CD8-positive, alpha-beta memory T cell (primary cell): ENCODE measurements around the gene NDUFA5. TPM values are rescaled to one million over a fixed set of nuclear protein-coding genes. Genes with fewer than 3 reads are reported as not detected.

Experiments
- CTCF ChIA-PET: fragments of 350-600 bp; sonication (Branson Sonifier 250); formaldehyde crosslinking; loops from one replicate; lab custom pipeline; 2021; ENCODE audit warnings: antibody characterized with exemption; lab: Charles Lee
- POLR2A ChIA-PET: fragments of 350-600 bp; sonication (Branson Sonifier 250); formaldehyde crosslinking; loops from one replicate; lab custom pipeline; 2021; ENCODE audit warnings: antibody characterized with exemption; lab: Charles Lee
- DNase-seq, 5 donors: peaks; one replicate each; pipeline versions ENCODE4 v3.0.0 to v3.0.0-alpha.2; 2020 to 2022; ENCODE audit warnings: mixed read lengths in 1 of 5
- H3K27ac ChIP-seq: one replicate; pipeline ENCODE4 v1.7.0; 2013; ENCODE audit warnings: low read depth, mild to moderate bottlenecking, low read length, moderate library complexity
- H3K27me3 ChIP-seq: 2 replicates; pipeline ENCODE4 v1.7.0; 2013; ENCODE audit warnings: low read length, mild to moderate bottlenecking; ENCODE audit not compliant: insufficient read depth, poor library complexity, severe bottlenecking
- H3K36me3 ChIP-seq: 2 replicates; pipeline ENCODE4 v1.7.0; 2013; ENCODE audit warnings: mild to moderate bottlenecking, low read length, moderate library complexity; ENCODE audit not compliant: insufficient read depth
- H3K4me1 ChIP-seq: 2 replicates; pipeline ENCODE4 v1.7.0; 2013; ENCODE audit warnings: mild to moderate bottlenecking, low read length, moderate library complexity; ENCODE audit not compliant: insufficient read depth
- H3K4me3 ChIP-seq: 2 replicates; pipeline ENCODE4 v1.7.0; 2013; ENCODE audit warnings: mild to moderate bottlenecking, low read length
- H3K9me3 ChIP-seq: 2 replicates; pipeline ENCODE4 v1.7.0; 2013; ENCODE audit warnings: mild to moderate bottlenecking, low read length
- H3K27ac Mint-ChIP-seq, 8 donors: one replicate each; pipeline ENCODE4 v1.8.0; 2020 to 2021; ENCODE audit warnings: mixed read lengths in 8 of 8, mild to moderate bottlenecking in 6 of 8, inconsistent platforms in 3 of 8, moderate library complexity in 3 of 8
- H3K27me3 Mint-ChIP-seq, 2 donors: one replicate each; pipeline ENCODE4 v1.8.0; 2020 to 2021; ENCODE audit warnings: mixed read lengths in 2 of 2, mild to moderate bottlenecking in 1 of 2, moderate library complexity in 1 of 2
- H3K36me3 Mint-ChIP-seq, 3 donors: one replicate each; pipeline ENCODE4 v1.8.0; 2020 to 2021; ENCODE audit warnings: mixed read lengths in 3 of 3, inconsistent platforms in 1 of 3, mild to moderate bottlenecking in 1 of 3
- H3K4me1 Mint-ChIP-seq, 3 donors: one replicate each; pipeline ENCODE4 v1.8.0; 2020 to 2021; ENCODE audit warnings: mixed read lengths in 3 of 3, inconsistent platforms in 1 of 3, mild to moderate bottlenecking in 1 of 3
- H3K4me3 Mint-ChIP-seq, 7 donors: one replicate each; pipeline ENCODE4 v1.8.0; 2020 to 2021; ENCODE audit warnings: mixed read lengths in 7 of 7, mild to moderate bottlenecking in 6 of 7, moderate library complexity in 4 of 7, inconsistent platforms in 2 of 7
- H3K9me3 Mint-ChIP-seq, 5 donors: one replicate each; pipeline ENCODE4 v1.8.0; 2020 to 2022; ENCODE audit warnings: mixed read lengths in 5 of 5, mild to moderate bottlenecking in 3 of 5, moderate library complexity in 2 of 5, inconsistent platforms in 1 of 5
- polyA plus RNA-seq: library from polyadenylated mRNA; unstranded; fragments of 300-500 nt; fragmentation: Illumina TruSeq; gene quantifications from one replicate; pipeline ENCODE4 v1.2.3, GENCODE V29; 2021
- total RNA-seq, 2 experiments: library from RNA; stranded (reverse); gene quantifications; one replicate each; pipeline ENCODE4 v1.2.3, GENCODE V29; 2021

Gene NDUFA5
- total and polyA plus RNA-seq, 3 experiments from 2014 or later = 61.3 to 80.2 (median 66.3) TPM

- H3K4me1 ChIP-seq = no peaks in the 10 kb centered on the region
- H3K27me3 ChIP-seq = peaks cover 6% of the 10 kb centered on the region
- H3K27me3 Mint-ChIP-seq = peaks cover 16 to 60% of the 10 kb centered on the region in 2 donors
- CTCF ChIA-PET = no interaction called here
- DNase-seq = no peak
- H3K4me3 Mint-ChIP-seq = no peak overlapping the region
- no peaks in the 10 kb centered on the region for H3K36me3 ChIP-seq
- H3K4me1 Mint-ChIP-seq = peaks cover 0 to 4% (median 2%) of the 10 kb centered on the region in 3 donors
- no peak overlapping the region for H3K4me3 ChIP-seq
- H3K27ac ChIP-seq = no peak overlapping the region
- H3K9me3 ChIP-seq = no peaks in the 10 kb centered on the region
- H3K9me3 Mint-ChIP-seq = no peaks in the 10 kb centered on the region
- H3K27ac Mint-ChIP-seq = no peak overlapping the region
- no peaks in the 10 kb centered on the region for H3K36me3 Mint-ChIP-seq
- POLR2A ChIA-PET = no interaction called here
Observed at GRCh38 chr7:123498601-123499000, 59.0 kb downstream of the NDUFA5 start.

- Mint-ChIP-seq H3K27ac (no peak overlapping the region), H3K36me3 (no peaks in the 10 kb centered on the region), H3K4me3 (no peak overlapping the region), H3K9me3 (no peaks in the 10 kb centered on the region), H3K27me3 (peaks cover 16 to 60% of the 10 kb centered on the region in 2 donors), H3K4me1 (peaks cover 0 to 4% (median 2%) of the 10 kb centered on the region in 3 donors)
- Histone ChIP-seq H3K4me1 (no peaks in the 10 kb centered on the region), H3K9me3 (no peaks in the 10 kb centered on the region), H3K27me3 (peaks cover 6% of the 10 kb centered on the region), H3K4me3 (no peak overlapping the region), H3K36me3 (no peaks in the 10 kb centered on the region), H3K27ac (no peak overlapping the region)
- ChIA-PET POLR2A (no interaction called here), CTCF (interaction anchor here (1.5 kb wide), 1 partner anchor 37 kb away, joined by 7 read pairs; no protein-coding TSS in a partner anchor)
- DNase-seq = no peak
Observed at GRCh38 chr7:123498031-123498430, 59.6 kb downstream of the NDUFA5 start.

- peak in 2 of 5 donors; percentile 9 to 27 for DNase-seq
- Mint-ChIP-seq H3K9me3 (peaks cover 0 to 2% (median 0%) of the 10 kb centered on the region in 5 donors), H3K27ac (no peak overlapping the region), H3K27me3 (peaks cover 3 to 38% of the 10 kb centered on the region in 2 donors), H3K4me3 (no peak overlapping the region), H3K36me3 (no peaks in the 10 kb centered on the region), H3K4me1 (peaks cover 0 to 4% (median 2%) of the 10 kb centered on the region in 3 donors)
- H3K27ac ChIP-seq = no peak overlapping the region
- H3K27me3 ChIP-seq = peaks cover 6% of the 10 kb centered on the region
- CTCF ChIA-PET = interaction anchor here (0.7 to 2.5 kb wide), 16 partner anchors 9 to 375 kb away, joined by 3 to 14 read pairs (median 4); partner anchors contain the start of genes IQUB and NDUFA5
- H3K36me3 ChIP-seq = no peaks in the 10 kb centered on the region
- POLR2A ChIA-PET = no interaction called here
- H3K4me1 ChIP-seq = no peaks in the 10 kb centered on the region
- no peaks in the 10 kb centered on the region for H3K9me3 ChIP-seq
- no peak overlapping the region for H3K4me3 ChIP-seq
Observed at GRCh38 chr7:123494193-123494796, 63.3 kb downstream of the NDUFA5 start.

DNA sequence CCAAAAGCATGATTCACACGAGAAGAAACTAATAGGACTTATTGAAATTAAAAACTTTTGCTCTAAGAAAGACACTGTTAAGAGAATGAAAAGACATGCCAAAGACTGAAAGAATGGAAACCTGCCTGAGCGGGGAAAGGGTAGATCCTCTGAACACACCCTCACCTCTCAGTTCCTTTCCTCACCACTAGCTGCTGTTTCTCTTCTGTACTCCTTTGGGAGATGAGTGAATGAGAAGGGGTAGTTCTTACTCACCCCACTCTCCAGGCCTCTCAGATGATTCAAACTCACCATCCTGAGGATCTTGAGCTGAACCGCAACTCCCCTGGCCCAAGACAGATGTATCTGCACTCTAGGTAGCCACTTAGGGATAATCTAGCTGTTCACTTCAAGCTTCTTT, 65.1 kb downstream of the NDUFA5 start:
- CTCF ChIA-PET = no interaction called here

More for the DNA sequence above, 65.1 kb downstream of the NDUFA5 start:
- H3K9me3 Mint-ChIP-seq = peaks cover 0 to 2% (median 0%) of the 10 kb centered on the region in 5 donors
- no peak for DNase-seq
- peak overlapping the region in 1 of 8 donors; percentile 48 for H3K27ac Mint-ChIP-seq
- Histone ChIP-seq H3K27me3 (peaks cover under 1% of the 10 kb centered on the region), H3K4me3 (no peak overlapping the region), H3K27ac (no peak overlapping the region), H3K36me3 (no peaks in the 10 kb centered on the region), H3K9me3 (no peaks in the 10 kb centered on the region), H3K4me1 (no peaks in the 10 kb centered on the region)
- peaks cover 0 to 30% of the 10 kb centered on the region in 2 donors for H3K27me3 Mint-ChIP-seq
- H3K4me3 Mint-ChIP-seq = no peak overlapping the region
- no peaks in the 10 kb centered on the region for H3K36me3 Mint-ChIP-seq
- H3K4me1 Mint-ChIP-seq = peaks cover 0 to 4% (median 2%) of the 10 kb centered on the region in 3 donors
- POLR2A ChIA-PET = no interaction called here

Other genes starting within 250 kb of the NDUFA5 start
- not detected for gene IQUB, start 23.2 kb downstream of the NDUFA5 start, total RNA-seq
- 0.08 TPM for gene IQUB, start 23.2 kb downstream of the NDUFA5 start, polyA plus RNA-seq
- not detected for gene ASB15, start 44.0 kb upstream of the NDUFA5 start, total RNA-seq
- gene ASB15, start 44.0 kb upstream of the NDUFA5 start, polyA plus RNA-seq = 0.03 TPM
- gene LMOD2, start 98.0 kb upstream of the NDUFA5 start, total RNA-seq = not detected
- gene LMOD2, start 98.0 kb upstream of the NDUFA5 start, polyA plus RNA-seq = not detected
- gene WASL, start 191.2 kb upstream of the NDUFA5 start, total RNA-seq = 1 to 10 TPM; 7.3 to 7.4 TPM
- gene WASL, start 191.2 kb upstream of the NDUFA5 start, polyA plus RNA-seq = 2.8 TPM